GM12878 (cell line): Measurements from ENCODE around the gene BLNK.

Experiments
- BCL11A ChIP-seq: IDR thresholded peaks from 2 replicates; pipeline ENCODE4 v1.6.1; 2011; ENCODE audit warnings: low read depth, low read length
- EP300 ChIP-seq, 2 experiments: fragments of 150-350 bp in 1 of 2; IDR thresholded peaks; 2 replicates each; pipeline ENCODE4 v1.6.1; 2011 to 2012; ENCODE audit warnings: low read depth in 2 of 2, low read length in 2 of 2, borderline replicate concordance in 1 of 2, improper control_type of control experiment in 1 of 2, inconsistent platforms in 1 of 2; ENCODE audit not compliant: control insufficient read depth in 1 of 2
- NFIC ChIP-seq: IDR thresholded peaks from 2 replicates; pipeline ENCODE4 v1.6.1; 2012; ENCODE audit warnings: low read depth, mild to moderate bottlenecking, inconsistent platforms, low read length, moderate library complexity
- POLR2A ChIP-seq: IDR thresholded peaks from 2 replicates; pipeline ENCODE4 v1.6.1; 2011; ENCODE audit warnings: low read depth, mild to moderate bottlenecking, low read length
- POLR2AphosphoS5 ChIP-seq: IDR thresholded peaks from 2 replicates; pipeline ENCODE4 v1.6.1; 2011; ENCODE audit warnings: mild to moderate bottlenecking, low read length, inconsistent platforms
- SUPT20H ChIP-seq: IDR thresholded peaks from 2 replicates; pipeline ENCODE4 v1.6.1; 2011; ENCODE audit warnings: low read depth, mild to moderate bottlenecking, low read length, moderate library complexity, borderline replicate concordance; ENCODE audit not compliant: control insufficient read depth
- TAF1 ChIP-seq: IDR thresholded peaks from 2 replicates; pipeline ENCODE4 v1.6.1; 2011; ENCODE audit warnings: mild to moderate bottlenecking, low read depth, low read length, borderline replicate concordance
- USF2 ChIP-seq: IDR thresholded peaks from 2 replicates; pipeline ENCODE4 v1.6.1; 2011; ENCODE audit warnings: low read depth, low read length, improper control_type of control experiment, borderline replicate concordance
- ZNF384 ChIP-seq: IDR thresholded peaks from 2 replicates; pipeline ENCODE4 v1.6.1; 2012; ENCODE audit warnings: low read depth, mild to moderate bottlenecking, low read length, improper control_type of control experiment, borderline replicate concordance
- TF ChIP-seq, protein P1 (sequence below): fragments of 450-650 bp; IDR thresholded peaks from 2 replicates; pipeline ENCODE4 v1.6.1; 2016; ENCODE audit warnings: mild to moderate bottlenecking
- TF ChIP-seq, protein P2 (sequence below), 3 experiments: IDR thresholded peaks in 2 of 3; conservative IDR thresholded peaks in 1 of 3; 2 replicates each; pipeline ENCODE4 v1.5.1; 2011; ENCODE audit warnings: low read depth in 3 of 3, low read length in 3 of 3, mild to moderate bottlenecking in 3 of 3, control low read depth in 2 of 3, moderate library complexity in 2 of 3, inconsistent platforms in 1 of 3, mixed read lengths in 1 of 3; ENCODE audit not compliant: control insufficient read depth in 2 of 3, insufficient read depth in 1 of 3; ENCODE audit errors: extremely low read depth in 1 of 3

DNA sequence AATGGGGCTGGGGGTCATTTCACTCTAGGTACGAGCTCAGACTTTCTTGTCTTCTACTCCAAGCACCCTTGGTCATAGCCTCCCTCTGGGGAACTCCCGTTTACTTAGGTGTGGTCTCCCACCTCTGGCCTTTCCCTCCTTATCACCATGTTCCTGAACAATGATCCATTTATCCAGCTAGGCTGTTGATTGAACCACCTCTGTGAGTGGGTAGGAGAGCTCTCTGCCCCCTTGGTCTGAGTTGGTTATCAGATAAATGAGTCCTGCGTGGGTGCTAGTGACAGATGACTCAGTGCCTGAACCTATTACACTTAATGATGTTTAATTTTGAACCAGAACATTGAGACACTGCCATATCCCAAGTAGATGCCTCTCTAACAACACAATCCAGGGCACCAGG is 9.4 kb downstream of the BLNK start:
- TF ChIP-seq, protein P1, sequence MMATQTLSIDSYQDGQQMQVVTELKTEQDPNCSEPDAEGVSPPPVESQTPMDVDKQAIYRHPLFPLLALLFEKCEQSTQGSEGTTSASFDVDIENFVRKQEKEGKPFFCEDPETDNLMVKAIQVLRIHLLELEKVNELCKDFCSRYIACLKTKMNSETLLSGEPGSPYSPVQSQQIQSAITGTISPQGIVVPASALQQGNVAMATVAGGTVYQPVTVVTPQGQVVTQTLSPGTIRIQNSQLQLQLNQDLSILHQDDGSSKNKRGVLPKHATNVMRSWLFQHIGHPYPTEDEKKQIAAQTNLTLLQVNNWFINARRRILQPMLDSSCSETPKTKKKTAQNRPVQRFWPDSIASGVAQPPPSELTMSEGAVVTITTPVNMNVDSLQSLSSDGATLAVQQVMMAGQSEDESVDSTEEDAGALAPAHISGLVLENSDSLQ = no peak
- no peak for TF ChIP-seq SUPT20H
- TF ChIP-seq, protein P2, sequence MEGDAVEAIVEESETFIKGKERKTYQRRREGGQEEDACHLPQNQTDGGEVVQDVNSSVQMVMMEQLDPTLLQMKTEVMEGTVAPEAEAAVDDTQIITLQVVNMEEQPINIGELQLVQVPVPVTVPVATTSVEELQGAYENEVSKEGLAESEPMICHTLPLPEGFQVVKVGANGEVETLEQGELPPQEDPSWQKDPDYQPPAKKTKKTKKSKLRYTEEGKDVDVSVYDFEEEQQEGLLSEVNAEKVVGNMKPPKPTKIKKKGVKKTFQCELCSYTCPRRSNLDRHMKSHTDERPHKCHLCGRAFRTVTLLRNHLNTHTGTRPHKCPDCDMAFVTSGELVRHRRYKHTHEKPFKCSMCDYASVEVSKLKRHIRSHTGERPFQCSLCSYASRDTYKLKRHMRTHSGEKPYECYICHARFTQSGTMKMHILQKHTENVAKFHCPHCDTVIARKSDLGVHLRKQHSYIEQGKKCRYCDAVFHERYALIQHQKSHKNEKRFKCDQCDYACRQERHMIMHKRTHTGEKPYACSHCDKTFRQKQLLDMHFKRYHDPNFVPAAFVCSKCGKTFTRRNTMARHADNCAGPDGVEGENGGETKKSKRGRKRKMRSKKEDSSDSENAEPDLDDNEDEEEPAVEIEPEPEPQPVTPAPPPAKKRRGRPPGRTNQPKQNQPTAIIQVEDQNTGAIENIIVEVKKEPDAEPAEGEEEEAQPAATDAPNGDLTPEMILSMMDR (IDR thresholded peaks at IDR 0.05 in 2 of 3, conservative IDR thresholded peaks at IDR 0.05 in 1 of 3; ENCODE audit: control insufficient read depth in 2 of 3, extremely low read depth in 1 of 3, insufficient read depth in 1 of 3, low read depth in 3 of 3, low read length in 3 of 3) = no peak
- no peak for TF ChIP-seq POLR2AphosphoS5
- no peak for TF ChIP-seq EP300 (IDR thresholded peaks at IDR 0.05; ENCODE audit: borderline replicate concordance in 1 of 2, control insufficient read depth in 1 of 2, low read depth in 2 of 2, low read length in 2 of 2)
- TF ChIP-seq ZNF384 = no peak
- no peak for TF ChIP-seq NFIC
- no peak for TF ChIP-seq TAF1
- TF ChIP-seq POLR2A = no peak
- no peak for TF ChIP-seq USF2
- TF ChIP-seq BCL11A = no peak
